ENCODE data around the gene MRPS23.

MRPS23 gene

DNA sequence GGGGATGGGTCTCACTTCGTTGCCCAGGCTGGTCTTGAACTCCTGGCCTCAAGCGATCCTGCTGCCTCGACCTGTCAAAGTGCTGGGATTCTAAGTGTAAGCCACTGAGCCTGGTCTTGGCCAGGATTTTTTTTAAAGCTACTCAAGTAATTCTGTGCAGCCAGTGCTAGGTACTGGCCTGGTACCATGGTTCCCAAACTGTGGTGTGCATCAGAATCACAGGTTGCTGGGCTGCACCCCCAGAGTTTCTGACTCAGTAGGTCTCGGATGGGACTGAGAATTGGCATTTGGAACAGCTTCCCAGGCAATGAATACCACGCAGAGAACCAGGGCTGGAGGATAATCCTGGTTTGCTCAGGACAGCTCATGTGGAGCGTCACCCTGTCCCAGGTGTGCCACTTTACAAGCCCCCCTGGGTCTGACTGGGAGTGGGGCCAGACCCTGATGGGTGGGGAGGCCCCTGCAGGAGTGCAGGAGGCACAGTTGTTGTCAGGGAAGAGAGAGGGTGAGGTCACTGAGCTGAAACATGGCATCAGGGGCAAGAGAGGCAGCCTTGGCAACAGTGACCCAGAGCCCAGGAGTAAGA lies 10.7 kb upstream of the MRPS23 start:
- no peak overlapping the region for H3K4me3 ChIP-seq (ENCODE audit: control insufficient read depth, low read depth, low read length)
- TF ChIP-seq, protein P1, sequence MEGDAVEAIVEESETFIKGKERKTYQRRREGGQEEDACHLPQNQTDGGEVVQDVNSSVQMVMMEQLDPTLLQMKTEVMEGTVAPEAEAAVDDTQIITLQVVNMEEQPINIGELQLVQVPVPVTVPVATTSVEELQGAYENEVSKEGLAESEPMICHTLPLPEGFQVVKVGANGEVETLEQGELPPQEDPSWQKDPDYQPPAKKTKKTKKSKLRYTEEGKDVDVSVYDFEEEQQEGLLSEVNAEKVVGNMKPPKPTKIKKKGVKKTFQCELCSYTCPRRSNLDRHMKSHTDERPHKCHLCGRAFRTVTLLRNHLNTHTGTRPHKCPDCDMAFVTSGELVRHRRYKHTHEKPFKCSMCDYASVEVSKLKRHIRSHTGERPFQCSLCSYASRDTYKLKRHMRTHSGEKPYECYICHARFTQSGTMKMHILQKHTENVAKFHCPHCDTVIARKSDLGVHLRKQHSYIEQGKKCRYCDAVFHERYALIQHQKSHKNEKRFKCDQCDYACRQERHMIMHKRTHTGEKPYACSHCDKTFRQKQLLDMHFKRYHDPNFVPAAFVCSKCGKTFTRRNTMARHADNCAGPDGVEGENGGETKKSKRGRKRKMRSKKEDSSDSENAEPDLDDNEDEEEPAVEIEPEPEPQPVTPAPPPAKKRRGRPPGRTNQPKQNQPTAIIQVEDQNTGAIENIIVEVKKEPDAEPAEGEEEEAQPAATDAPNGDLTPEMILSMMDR (conservative IDR thresholded peaks at IDR 0.05; ENCODE audit: control insufficient read depth, insufficient read depth, low read depth, low read length): no peak
- no peak for DNase-seq (ENCODE audit: low read depth)

DNA sequence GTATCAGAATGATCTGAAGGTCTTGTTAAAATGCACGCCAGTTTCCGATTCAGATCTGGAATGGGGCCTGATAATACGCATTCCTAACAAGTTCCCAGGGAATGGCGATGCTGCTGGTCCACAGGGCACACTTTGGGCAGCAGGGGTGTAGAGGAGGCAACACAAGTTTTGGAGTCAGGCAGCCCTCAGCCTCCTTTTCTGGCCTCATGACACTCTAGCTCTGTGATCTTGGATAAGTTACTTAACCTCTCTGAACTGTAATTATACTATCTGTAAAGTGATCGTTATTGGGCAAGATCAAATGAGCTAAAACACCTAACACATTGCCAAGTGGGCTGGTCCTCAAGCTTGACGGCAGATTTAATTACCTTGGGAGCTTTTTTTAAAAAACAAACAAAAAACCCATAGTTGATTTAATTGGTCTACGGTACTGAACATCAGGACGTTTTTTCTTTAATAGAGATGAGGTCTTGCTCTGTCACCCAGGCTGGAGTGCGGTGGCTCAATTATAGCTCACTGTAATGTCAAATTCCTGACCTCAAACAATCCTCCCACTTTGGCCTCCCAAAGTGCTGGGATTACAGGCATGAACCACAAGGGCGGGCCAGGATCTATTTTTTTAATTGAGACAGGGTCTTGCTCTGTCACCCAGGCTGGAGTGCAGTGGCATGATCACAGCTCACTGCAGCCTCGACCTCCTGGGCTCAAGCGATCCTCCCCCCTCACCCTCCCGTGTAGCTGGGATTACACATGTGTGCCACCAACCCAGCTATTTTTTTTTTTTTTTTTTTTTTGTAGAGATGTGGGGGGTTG lies 10.0 kb upstream of the MRPS23 start:
- H3K4me3 ChIP-seq (ENCODE audit: control insufficient read depth, low read depth, low read length): no peak overlapping the region
- no peak for DNase-seq (ENCODE audit: low read depth)
- TF ChIP-seq, protein P1 (conservative IDR thresholded peaks at IDR 0.05; ENCODE audit: control insufficient read depth, insufficient read depth, low read depth, low read length): no peak

DNA sequence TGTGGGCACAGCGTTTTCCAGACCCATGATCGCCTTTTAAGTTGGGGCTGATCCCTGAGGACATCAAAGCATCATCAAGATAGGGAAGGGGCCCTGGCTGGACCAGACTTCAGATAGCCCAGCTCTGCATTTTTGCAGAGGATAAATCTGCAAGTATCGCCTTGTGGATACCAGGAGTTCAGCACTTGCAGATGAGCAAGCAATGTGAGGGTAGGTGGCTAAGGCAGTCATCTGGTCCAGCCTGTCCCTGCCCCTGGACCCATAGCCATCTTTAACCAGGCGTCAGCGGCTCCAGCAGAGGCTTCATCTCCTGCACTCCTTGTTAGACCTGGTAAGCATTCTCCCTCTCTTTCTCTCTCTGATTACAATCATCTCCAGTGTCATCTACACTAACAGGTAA lies 9.0 kb upstream of the MRPS23 start:
- TF ChIP-seq, protein P1 (conservative IDR thresholded peaks at IDR 0.05; ENCODE audit: control insufficient read depth, insufficient read depth, low read depth, low read length): no peak
- DNase-seq (ENCODE audit: low read depth): no peak
- H3K4me3 ChIP-seq (ENCODE audit: control insufficient read depth, low read depth, low read length): no peak overlapping the region

DNA sequence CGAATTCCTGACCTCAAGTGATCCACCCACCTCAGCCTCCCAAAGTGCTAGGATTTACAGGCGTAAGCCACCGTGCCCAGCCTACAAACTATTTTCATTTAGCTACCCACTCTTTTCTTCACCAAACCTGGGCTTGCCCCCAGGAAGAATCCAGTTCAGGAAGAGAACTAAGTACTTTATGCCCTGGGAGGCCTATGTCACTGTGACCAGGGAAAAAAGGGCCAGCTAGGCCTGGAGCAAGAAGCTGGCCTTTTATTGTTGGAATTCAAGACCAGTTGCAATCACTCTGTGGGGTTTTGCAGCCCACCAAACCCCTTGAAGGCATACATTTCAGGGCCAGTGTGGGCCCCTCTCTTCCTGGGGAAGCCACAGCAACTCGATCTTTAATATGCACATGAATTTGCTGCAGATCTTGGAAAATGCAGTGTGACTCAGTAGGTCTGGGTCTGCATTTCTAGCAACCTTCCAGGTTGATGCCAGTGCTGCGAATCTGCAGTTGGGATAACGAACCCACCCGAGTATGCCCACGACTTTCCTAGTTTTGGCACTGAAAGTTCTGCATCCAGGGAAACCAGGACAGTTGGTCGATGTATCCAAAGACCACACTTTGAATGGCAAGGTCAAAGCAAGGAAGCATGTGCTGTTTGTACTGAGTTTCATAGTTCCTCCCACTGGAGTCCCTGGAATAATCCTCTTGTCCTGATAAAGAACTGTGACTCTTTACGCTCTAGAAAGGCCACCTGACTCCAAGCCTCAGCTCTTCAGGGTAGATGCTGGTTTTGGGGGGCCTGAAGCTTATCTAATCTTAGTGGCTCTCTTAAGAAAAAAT lies 7.2 kb upstream of the MRPS23 start:
- DNase-seq (ENCODE audit: low read depth): no peak
- TF ChIP-seq, protein P1 (conservative IDR thresholded peaks at IDR 0.05; ENCODE audit: control insufficient read depth, insufficient read depth, low read depth, low read length): no peak
- no peak overlapping the region for H3K4me3 ChIP-seq (ENCODE audit: control insufficient read depth, low read depth, low read length)

DNA sequence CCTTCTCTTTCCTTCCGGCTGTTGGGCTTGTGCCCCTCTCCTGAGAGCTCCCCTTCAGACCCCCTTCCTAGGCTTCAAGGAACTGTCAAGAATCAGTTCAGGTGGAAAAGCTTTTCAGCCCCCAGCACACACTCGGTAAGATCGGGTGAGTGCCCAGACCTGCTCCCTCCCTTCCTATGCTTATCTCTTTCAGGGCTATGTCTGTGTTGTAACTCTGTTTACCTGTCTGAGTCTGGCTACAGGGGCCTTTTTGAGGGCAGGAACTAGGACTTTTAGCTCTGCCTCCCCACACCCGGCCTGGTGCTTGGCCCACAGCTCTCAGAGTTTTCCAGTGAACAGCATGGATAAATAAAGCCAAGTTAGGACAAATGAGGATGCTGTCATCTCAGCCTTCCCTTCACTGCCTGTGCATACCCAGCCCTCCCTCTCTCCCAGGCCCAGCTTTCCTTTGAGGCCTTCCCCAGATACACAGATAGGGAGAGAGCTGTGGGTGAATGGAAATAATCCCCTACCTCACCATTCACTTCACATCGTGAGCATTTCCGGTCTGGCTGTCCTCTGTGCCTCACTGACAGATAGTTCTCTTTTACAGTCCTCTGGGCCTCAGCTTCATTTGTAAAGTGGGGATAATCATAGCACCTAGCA lies 5.7 kb upstream of the MRPS23 start:
- DNase-seq (ENCODE audit: low read depth): no peak
- TF ChIP-seq, protein P1 (conservative IDR thresholded peaks at IDR 0.05; ENCODE audit: control insufficient read depth, insufficient read depth, low read depth, low read length): no peak
- H3K4me3 ChIP-seq (ENCODE audit: control insufficient read depth, low read depth, low read length): no peak overlapping the region

DNA sequence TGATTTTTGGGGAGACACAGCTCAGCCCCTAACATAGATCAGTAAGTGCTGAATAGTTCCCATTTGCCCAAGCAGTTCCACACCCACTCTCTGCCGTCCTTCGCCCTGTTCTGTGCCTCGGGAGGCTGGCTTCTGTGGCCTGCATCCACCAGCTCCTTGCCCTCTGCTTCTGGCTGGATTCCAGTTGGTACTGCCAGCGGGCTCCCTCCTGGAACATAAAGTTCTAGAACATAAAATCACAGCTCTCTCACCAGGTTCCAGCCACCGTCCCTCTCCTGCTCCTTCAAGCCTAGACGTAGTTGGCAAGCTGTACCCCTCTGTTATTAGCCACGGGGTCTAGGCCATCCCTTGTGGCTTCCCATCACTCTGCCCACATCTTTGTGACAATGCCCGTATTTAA lies 3.9 kb upstream of the MRPS23 start:
- TF ChIP-seq, protein P1 (conservative IDR thresholded peaks at IDR 0.05; ENCODE audit: control insufficient read depth, insufficient read depth, low read depth, low read length): no peak
- DNase-seq (ENCODE audit: low read depth): no peak
- H3K4me3 ChIP-seq (ENCODE audit: control insufficient read depth, low read depth, low read length): no peak overlapping the region
